ENCODE results near the gene EEFSEC. TPM values are rescaled to one million over a fixed set of nuclear protein-coding genes. Genes with fewer than 3 reads are reported as not detected.

EEFSEC gene
- total RNA-seq, 1 experiment from 2014 or later = 14.6 TPM

DNA sequence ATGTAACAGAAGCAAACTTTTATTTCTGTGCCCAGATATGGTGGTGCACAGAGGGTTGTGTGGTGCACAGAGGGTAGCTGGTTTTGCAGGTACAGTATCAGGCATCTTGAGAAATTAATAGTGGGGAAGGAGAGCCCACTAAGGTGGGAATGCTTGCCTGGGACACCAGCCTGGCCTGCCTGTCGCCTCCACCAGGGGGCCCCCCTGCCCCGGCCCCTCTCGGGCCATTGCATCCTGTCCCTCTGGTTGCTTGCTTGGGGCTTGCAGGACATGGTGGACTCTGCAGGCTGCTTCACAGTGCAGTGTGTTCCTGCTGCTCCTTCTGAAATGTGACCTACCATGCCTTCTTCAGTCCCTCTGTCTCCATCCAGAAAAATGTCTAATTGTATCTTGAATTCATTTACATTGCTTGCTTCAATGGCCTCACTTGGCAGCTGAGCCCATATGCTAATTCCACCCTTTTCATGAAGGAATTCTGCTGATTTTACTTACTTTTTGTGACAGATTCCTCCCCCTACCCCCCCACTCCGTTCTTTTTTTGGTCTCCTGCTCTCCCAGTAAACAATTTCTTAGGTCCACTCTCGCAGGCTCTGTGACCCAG is 73.6 kb downstream of the EEFSEC start:
- Mint-ChIP-seq H3K27me3 (ENCODE audit: insufficient read depth, unreplicated experiment) (no peaks in the 10 kb centered on the region), H3K4me3 (ENCODE audit: unreplicated experiment) (no peak overlapping the region), H3K4me1 (ENCODE audit: insufficient read depth, unreplicated experiment) (no peaks in the 10 kb centered on the region), H3K36me3 (ENCODE audit: insufficient read depth, unreplicated experiment) (no peaks in the 10 kb centered on the region), H3K27ac (ENCODE audit: low read depth, unreplicated experiment) (no peak overlapping the region), H3K9me3 (ENCODE audit: unreplicated experiment) (peaks cover 10% of the 10 kb centered on the region)
- ChIA-PET POLR2A (no interaction called here), CTCF (interaction anchor here (0.6 to 2.2 kb wide), 10 partner anchors 9 to 1603 kb away, joined by 3 to 8 read pairs (median 4); no protein-coding TSS in a partner anchor)
- no TSS peak for BruUV-seq (replicated peaks)
- TF ChIP-seq, protein P1, sequence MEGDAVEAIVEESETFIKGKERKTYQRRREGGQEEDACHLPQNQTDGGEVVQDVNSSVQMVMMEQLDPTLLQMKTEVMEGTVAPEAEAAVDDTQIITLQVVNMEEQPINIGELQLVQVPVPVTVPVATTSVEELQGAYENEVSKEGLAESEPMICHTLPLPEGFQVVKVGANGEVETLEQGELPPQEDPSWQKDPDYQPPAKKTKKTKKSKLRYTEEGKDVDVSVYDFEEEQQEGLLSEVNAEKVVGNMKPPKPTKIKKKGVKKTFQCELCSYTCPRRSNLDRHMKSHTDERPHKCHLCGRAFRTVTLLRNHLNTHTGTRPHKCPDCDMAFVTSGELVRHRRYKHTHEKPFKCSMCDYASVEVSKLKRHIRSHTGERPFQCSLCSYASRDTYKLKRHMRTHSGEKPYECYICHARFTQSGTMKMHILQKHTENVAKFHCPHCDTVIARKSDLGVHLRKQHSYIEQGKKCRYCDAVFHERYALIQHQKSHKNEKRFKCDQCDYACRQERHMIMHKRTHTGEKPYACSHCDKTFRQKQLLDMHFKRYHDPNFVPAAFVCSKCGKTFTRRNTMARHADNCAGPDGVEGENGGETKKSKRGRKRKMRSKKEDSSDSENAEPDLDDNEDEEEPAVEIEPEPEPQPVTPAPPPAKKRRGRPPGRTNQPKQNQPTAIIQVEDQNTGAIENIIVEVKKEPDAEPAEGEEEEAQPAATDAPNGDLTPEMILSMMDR (IDR thresholded peaks at IDR 0.05; ENCODE audit: unreplicated experiment) = peak; percentile 55
- DNase-seq (ENCODE audit: unreplicated experiment) = peak; percentile 51
- intact Hi-C loops (cut with micrococcal nuclease) = loop anchor here (1.0 kb wide), 1 partner anchor 357 kb away; no protein-coding TSS in a partner anchor

- intact Hi-C loops (cut with micrococcal nuclease) = loop anchor here (1.0 kb wide), 1 partner anchor 357 kb away; no protein-coding TSS in a partner anchor
- POLR2A ChIA-PET = no interaction called here
- no peak overlapping the region for H3K4me3 Mint-ChIP-seq (ENCODE audit: unreplicated experiment)
- CTCF ChIA-PET = interaction anchor here (0.6 to 1.5 kb wide), 5 partner anchors 11 to 1603 kb away, joined by 3 to 8 read pairs (median 4); no protein-coding TSS in a partner anchor
- H3K27me3 Mint-ChIP-seq (ENCODE audit: insufficient read depth, unreplicated experiment) = no peaks in the 10 kb centered on the region
- H3K27ac Mint-ChIP-seq (ENCODE audit: low read depth, unreplicated experiment) = no peak overlapping the region
- H3K36me3 Mint-ChIP-seq (ENCODE audit: insufficient read depth, unreplicated experiment) = no peaks in the 10 kb centered on the region
- no peak for DNase-seq (ENCODE audit: unreplicated experiment)
- peaks cover 10% of the 10 kb centered on the region for H3K9me3 Mint-ChIP-seq (ENCODE audit: unreplicated experiment)
- TF ChIP-seq, protein P1 (IDR thresholded peaks at IDR 0.05; ENCODE audit: unreplicated experiment) = no peak
- no TSS peak for BruUV-seq (replicated peaks)
- H3K4me1 Mint-ChIP-seq (ENCODE audit: insufficient read depth, unreplicated experiment) = no peaks in the 10 kb centered on the region
Observed at GRCh38 chr3:128227507-128227906, 74.2 kb downstream of the EEFSEC start.

DNA sequence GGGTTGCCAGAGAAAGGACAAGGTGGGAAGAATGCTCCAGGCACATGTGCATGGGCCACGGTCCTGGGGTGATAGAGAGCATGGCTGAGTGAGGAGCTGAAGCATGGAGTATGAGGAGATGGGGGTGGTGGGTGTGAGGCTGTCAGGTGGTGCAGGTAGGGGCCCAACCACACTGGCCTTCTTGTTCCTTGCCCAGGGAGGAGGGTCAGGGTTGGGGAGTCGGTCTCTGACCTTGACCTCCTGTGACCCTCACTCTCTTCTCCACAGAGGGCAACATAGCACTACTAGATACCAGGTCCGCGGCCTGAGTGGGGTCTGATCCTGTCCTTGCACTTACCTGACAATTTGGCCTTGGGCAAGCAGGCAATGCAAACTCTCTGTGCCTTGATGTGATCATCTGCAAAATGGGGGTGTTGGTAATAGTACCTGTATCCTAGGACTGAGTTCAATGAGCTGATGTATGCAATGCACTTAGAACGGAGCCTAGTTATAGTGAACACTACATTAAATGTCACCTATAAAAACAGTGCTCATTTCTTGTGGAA is 75.2 kb downstream of the EEFSEC start:
- TF ChIP-seq, protein P1 (IDR thresholded peaks at IDR 0.05; ENCODE audit: unreplicated experiment) = no peak
- ChIA-PET POLR2A (no interaction called here), CTCF (interaction anchor here (0.7 kb wide), 1 partner anchor 10 kb away, joined by 3 read pairs; no protein-coding TSS in a partner anchor)
- H3K9me3 Mint-ChIP-seq (ENCODE audit: unreplicated experiment) = peaks cover 8% of the 10 kb centered on the region
- H3K36me3 Mint-ChIP-seq (ENCODE audit: insufficient read depth, unreplicated experiment) = no peaks in the 10 kb centered on the region
- H3K27me3 Mint-ChIP-seq (ENCODE audit: insufficient read depth, unreplicated experiment) = no peaks in the 10 kb centered on the region
- no peak for DNase-seq (ENCODE audit: unreplicated experiment)
- no peak overlapping the region for H3K4me3 Mint-ChIP-seq (ENCODE audit: unreplicated experiment)
- intact Hi-C loops (cut with micrococcal nuclease) = no loop called here
- H3K27ac Mint-ChIP-seq (ENCODE audit: low read depth, unreplicated experiment) = no peak overlapping the region
- no peaks in the 10 kb centered on the region for H3K4me1 Mint-ChIP-seq (ENCODE audit: insufficient read depth, unreplicated experiment)
- no TSS peak for BruUV-seq (replicated peaks)

GRCh38 chr3:128229106-128229857 is 76.0 kb downstream of the EEFSEC start:
- Mint-ChIP-seq H3K27ac (ENCODE audit: low read depth, unreplicated experiment) (no peak overlapping the region), H3K4me1 (ENCODE audit: insufficient read depth, unreplicated experiment) (no peaks in the 10 kb centered on the region), H3K9me3 (ENCODE audit: unreplicated experiment) (no peaks in the 10 kb centered on the region), H3K27me3 (ENCODE audit: insufficient read depth, unreplicated experiment) (no peaks in the 10 kb centered on the region), H3K36me3 (ENCODE audit: insufficient read depth, unreplicated experiment) (no peaks in the 10 kb centered on the region), H3K4me3 (ENCODE audit: unreplicated experiment) (no peak overlapping the region)
- no TSS peak for BruUV-seq (replicated peaks)
- CTCF ChIA-PET = no interaction called here
- no peak for DNase-seq (ENCODE audit: unreplicated experiment)
- TF ChIP-seq, protein P1 (IDR thresholded peaks at IDR 0.05; ENCODE audit: unreplicated experiment) = no peak
- POLR2A ChIA-PET = no interaction called here
- intact Hi-C loops (cut with micrococcal nuclease) = no loop called here

Data from MCF 10A (cell line).